Measurements from ENCODE around the gene ZNF230. TPM values are rescaled to one million over a fixed set of nuclear protein-coding genes. Genes with fewer than 3 reads are reported as not detected.
A peak's percentile ranks its signal among the peaks of the same experiment; 100 is the strongest.

The ZNF230 gene
- 1 to 10 TPM; 1.8 to 5.9 (median 3.5) TPM for total RNA-seq

DNA sequence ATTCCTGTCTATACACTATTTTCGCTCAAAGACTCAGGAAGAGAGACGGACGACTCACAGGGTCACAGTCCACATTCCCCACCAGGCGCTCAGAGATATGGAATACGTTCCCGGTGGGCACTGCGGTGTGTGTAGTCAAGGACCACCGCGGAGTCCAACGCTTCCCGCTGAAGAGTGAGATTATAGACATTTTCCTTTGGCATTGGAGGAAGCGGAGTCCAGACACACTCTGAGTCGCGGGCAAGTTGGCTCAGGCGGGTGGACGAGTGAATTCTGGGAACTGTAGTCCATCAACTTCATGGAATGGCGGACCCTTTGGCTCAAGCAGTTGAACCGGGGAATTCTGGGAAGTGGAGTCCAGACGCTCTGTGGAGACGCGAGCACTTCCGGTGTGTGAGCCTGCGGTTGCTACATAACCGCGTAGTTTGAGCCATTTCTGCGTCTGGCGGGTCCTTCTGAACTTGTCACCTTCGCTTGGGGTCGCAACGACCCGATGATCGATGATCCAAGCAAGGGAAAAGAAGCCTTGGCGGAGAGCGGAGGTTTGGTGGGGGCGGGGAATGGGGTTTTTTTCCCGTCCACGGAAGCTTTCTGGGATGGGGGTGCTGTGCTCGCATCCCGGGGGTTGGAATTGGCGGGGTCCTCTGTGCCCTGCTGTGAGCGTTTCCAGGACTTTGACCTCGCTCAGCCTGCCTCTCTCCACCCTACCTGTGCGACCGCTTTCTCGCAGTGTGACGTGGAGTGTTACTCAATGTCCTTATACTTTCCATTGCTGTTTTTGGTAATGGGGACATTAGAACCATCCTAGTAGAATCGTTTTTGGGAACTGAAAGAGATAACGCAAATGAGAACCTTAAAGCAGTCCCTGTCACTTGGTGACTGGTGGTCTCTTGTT, at the start of gene ZNF230:
ZNF230 (plus strand) TSS at position 392 of the 895 bp plus-strand sequence. CDS start 4,122 bp downstream, outside the sequence.
- Histone ChIP-seq H3K27ac (peak within 1 kb of the TSS; percentile 64 to 86 (median 74)), H3K9me3 (peaks cover 15 to 16% of the 10 kb centered on the region in 2 donors), H3K4me3 (peak within 1 kb of the TSS; percentile 41 to 95 (median 74)), H3K36me3 (peaks cover 0 to 12% (median 6%) of the 10 kb centered on the region in 4 donors), H3K27me3 (no peaks in the 10 kb centered on the region), H3K4me1 (peaks cover 0 to 17% (median 14%) of the 10 kb centered on the region in 4 donors)
- TF ChIP-seq POLR2AphosphoS5 (IDR thresholded peaks at IDR 0.05): peak; percentile 42 to 72 (median 67)
- peak; percentile 33 for TF ChIP-seq POLR2A (IDR thresholded peaks at IDR 0.05)
- TF ChIP-seq, protein P1, sequence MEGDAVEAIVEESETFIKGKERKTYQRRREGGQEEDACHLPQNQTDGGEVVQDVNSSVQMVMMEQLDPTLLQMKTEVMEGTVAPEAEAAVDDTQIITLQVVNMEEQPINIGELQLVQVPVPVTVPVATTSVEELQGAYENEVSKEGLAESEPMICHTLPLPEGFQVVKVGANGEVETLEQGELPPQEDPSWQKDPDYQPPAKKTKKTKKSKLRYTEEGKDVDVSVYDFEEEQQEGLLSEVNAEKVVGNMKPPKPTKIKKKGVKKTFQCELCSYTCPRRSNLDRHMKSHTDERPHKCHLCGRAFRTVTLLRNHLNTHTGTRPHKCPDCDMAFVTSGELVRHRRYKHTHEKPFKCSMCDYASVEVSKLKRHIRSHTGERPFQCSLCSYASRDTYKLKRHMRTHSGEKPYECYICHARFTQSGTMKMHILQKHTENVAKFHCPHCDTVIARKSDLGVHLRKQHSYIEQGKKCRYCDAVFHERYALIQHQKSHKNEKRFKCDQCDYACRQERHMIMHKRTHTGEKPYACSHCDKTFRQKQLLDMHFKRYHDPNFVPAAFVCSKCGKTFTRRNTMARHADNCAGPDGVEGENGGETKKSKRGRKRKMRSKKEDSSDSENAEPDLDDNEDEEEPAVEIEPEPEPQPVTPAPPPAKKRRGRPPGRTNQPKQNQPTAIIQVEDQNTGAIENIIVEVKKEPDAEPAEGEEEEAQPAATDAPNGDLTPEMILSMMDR (IDR thresholded peaks at IDR 0.05): no peak
- TF ChIP-seq EP300 (IDR thresholded peaks at IDR 0.05; ENCODE audit: low read depth): no peak
- in situ Hi-C loops (cut with MboI; ENCODE audit: low pct_ligation_motif_present in 1 of 4, low pct_unique_long_range_greater_than_20kb in 1 of 4, low sequenced_read_pairs in 3 of 4): no loop called here
- peak; percentile 93 for DNase-seq
- 0% methylated on average over 45 of the region's 48 CpGs; no CpG with 5 or more reads in 1 of the 2 donors for WGBS, 2 donors (ENCODE audit: low coverage in 1 of 2)
- intact Hi-C loops (cut with DNase I; ENCODE audit: low total_unique reads): no loop called here

DNA sequence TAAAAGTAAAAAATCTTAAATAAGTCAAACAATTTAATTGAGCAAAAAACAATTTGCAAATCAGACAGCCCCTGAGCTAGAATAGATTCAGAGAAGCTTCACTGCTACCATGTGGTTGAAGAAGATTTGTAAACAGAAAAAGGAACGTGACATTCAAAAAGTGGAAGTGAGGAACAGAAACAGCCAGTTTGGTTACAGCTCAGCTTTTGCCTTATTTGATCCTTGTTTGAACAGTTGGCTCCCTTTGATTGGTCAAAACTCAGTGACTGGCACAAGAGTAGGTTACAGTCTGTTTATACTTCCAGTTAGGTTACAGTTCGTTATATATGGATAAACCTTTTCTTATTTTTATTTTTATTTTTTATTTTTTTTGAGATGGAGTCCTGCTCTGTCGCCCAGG, 45.9 kb upstream of the ZNF230 start:
- Histone ChIP-seq H3K4me1 (no peaks in the 10 kb centered on the region), H3K27me3 (no peaks in the 10 kb centered on the region), H3K36me3 (peaks cover 0 to 7% (median 0%) of the 10 kb centered on the region in 4 donors), H3K27ac (no peak overlapping the region), H3K9me3 (peaks cover 35 to 58% of the 10 kb centered on the region in 2 donors), H3K4me3 (no peak overlapping the region)
- intact Hi-C loops (cut with DNase I; ENCODE audit: low total_unique reads) (no loop called here), in situ Hi-C loops (cut with MboI; ENCODE audit: low pct_ligation_motif_present in 1 of 4, low pct_unique_long_range_greater_than_20kb in 1 of 4, low sequenced_read_pairs in 3 of 4) (no loop called here)
- TF ChIP-seq POLR2AphosphoS5 (IDR thresholded peaks at IDR 0.05) (no peak), EP300 (IDR thresholded peaks at IDR 0.05; ENCODE audit: low read depth) (no peak), POLR2A (IDR thresholded peaks at IDR 0.05) (no peak)
- TF ChIP-seq, protein P1 (IDR thresholded peaks at IDR 0.05): no peak
- no peak for DNase-seq
- WGBS, 2 donors (ENCODE audit: low coverage in 1 of 2): 82 to 95% methylated on average over 2 to 3 of the region's 3 CpGs

DNA sequence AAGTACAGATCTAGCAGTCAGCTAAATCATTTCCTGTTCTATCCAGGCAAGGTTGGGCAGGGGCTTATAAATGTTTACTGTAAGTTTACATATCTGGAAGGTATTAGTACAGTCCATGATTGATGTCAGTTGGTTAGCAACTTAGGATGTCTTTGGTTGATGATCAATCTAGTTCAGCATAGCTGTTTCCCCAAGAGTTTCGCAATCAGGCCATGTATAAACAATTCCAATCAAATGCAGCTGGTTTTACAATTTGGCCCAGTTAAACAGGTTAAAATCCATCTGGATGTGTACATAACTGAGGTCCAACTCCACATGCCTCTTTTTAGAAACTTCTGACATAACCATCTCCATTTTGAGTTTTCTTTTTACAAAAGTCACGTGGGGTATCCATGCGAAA, 44.9 kb upstream of the ZNF230 start:
- peaks cover 44 to 67% of the 10 kb centered on the region in 2 donors for H3K9me3 ChIP-seq
- DNase-seq: no peak
- H3K4me3 ChIP-seq: no peak overlapping the region
- no peaks in the 10 kb centered on the region for H3K4me1 ChIP-seq
- H3K36me3 ChIP-seq: peaks cover 0 to 10% (median 2%) of the 10 kb centered on the region in 4 donors
- intact Hi-C loops (cut with DNase I; ENCODE audit: low total_unique reads): no loop called here
- no peaks in the 10 kb centered on the region for H3K27me3 ChIP-seq
- in situ Hi-C loops (cut with MboI; ENCODE audit: low pct_ligation_motif_present in 1 of 4, low pct_unique_long_range_greater_than_20kb in 1 of 4, low sequenced_read_pairs in 3 of 4): no loop called here
- no peak overlapping the region for H3K27ac ChIP-seq
- TF ChIP-seq POLR2A (IDR thresholded peaks at IDR 0.05) (no peak), EP300 (IDR thresholded peaks at IDR 0.05; ENCODE audit: low read depth) (no peak), POLR2AphosphoS5 (IDR thresholded peaks at IDR 0.05) (no peak)
- TF ChIP-seq, protein P1 (IDR thresholded peaks at IDR 0.05): no peak
- WGBS, 2 donors (ENCODE audit: low coverage in 1 of 2): 89 to 91% methylated on average over 3 of the region's 3 CpGs

DNA sequence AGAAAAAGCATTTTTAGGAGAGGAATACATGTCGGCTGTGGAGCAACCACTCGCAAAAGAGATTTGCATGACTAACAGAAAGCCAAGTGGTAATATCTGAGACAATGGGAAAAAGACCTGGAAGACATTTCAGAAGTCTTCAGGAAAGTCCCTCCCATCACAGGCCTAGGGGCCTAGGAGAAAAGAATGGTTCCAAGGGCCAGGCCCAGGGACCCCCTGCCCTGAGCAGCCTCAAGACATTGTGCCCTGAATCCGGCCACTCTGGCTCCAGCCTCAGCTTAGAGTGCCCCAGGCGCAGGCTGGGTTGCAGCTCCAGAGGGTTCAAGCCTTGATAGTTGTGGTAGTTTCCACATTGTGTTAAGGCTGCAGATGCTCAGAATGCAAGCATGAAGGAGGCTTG, 42.3 kb upstream of the ZNF230 start:
- WGBS, 2 donors (ENCODE audit: low coverage in 1 of 2): 53 to 63% methylated on average over 3 to 4 of the region's 4 CpGs
- H3K27ac ChIP-seq: no peak overlapping the region
- in situ Hi-C loops (cut with MboI; ENCODE audit: low pct_ligation_motif_present in 1 of 4, low pct_unique_long_range_greater_than_20kb in 1 of 4, low sequenced_read_pairs in 3 of 4): no loop called here
- peaks cover 62 to 92% of the 10 kb centered on the region in 2 donors for H3K9me3 ChIP-seq
- intact Hi-C loops (cut with DNase I; ENCODE audit: low total_unique reads): no loop called here
- TF ChIP-seq POLR2AphosphoS5 (IDR thresholded peaks at IDR 0.05): no peak
- TF ChIP-seq POLR2A (IDR thresholded peaks at IDR 0.05): no peak
- no peak for TF ChIP-seq EP300 (IDR thresholded peaks at IDR 0.05; ENCODE audit: low read depth)
- TF ChIP-seq, protein P1 (IDR thresholded peaks at IDR 0.05): no peak
- H3K4me1 ChIP-seq: no peaks in the 10 kb centered on the region
- no peak for DNase-seq
- H3K27me3 ChIP-seq: no peaks in the 10 kb centered on the region
- no peak overlapping the region for H3K4me3 ChIP-seq
- peaks cover 0 to 35% (median 13%) of the 10 kb centered on the region in 4 donors for H3K36me3 ChIP-seq
